Activated T-helper 1 cell treated with anti-CD3 and anti-CD28 coated beads, Interleukin-12 subunit alpha, Interleukin-12 subunit beta, Interleukin-2, Interleukin-4 antibody, amounts not matched to agents 30 ng/mL and 10 ng/mL and 1 ng/mL, durations not matched to agents 14 hours and 24 hours and 36 hours (primary cell): ENCODE results near the gene CDC45. TPM values are rescaled to one million over a fixed set of nuclear protein-coding genes. Genes with fewer than 3 reads are reported as not detected.

Experiments used
- DNase-seq: peaks from one replicate; pipeline ENCODE4 v3.0.0; 2021; ENCODE audit warnings: low spot score
- H3K27ac Mint-ChIP-seq: one replicate; pipeline ENCODE4 v1.8.0; 2021; ENCODE audit warnings: mild to moderate bottlenecking, mixed read lengths
- H3K27me3 Mint-ChIP-seq: one replicate; pipeline ENCODE4 v1.8.0; 2022; ENCODE audit warnings: mild to moderate bottlenecking, moderate library complexity, mixed read lengths; ENCODE audit not compliant: insufficient read depth
- H3K36me3 Mint-ChIP-seq: one replicate; pipeline ENCODE4 v1.8.0; 2021; ENCODE audit warnings: low read depth, mixed read lengths
- H3K4me1 Mint-ChIP-seq: one replicate; pipeline ENCODE4 v1.8.0; 2021; ENCODE audit warnings: low read depth, mixed read lengths
- H3K4me3 Mint-ChIP-seq: one replicate; pipeline ENCODE4 v1.8.0; 2021; ENCODE audit warnings: mild to moderate bottlenecking, moderate library complexity, mixed read lengths
- H3K9me3 Mint-ChIP-seq: one replicate; pipeline ENCODE4 v1.8.0; 2021; ENCODE audit warnings: mixed read lengths
- intact Hi-C: fragments of 100-400 bp; cut with micrococcal nuclease; formaldehyde crosslinking; loops from one replicate; pipeline ENCODE4 v1.15.1; 2024
- total RNA-seq: library from RNA; stranded (reverse); gene quantifications from 2 replicates; pipeline ENCODE4 v1.2.3, GENCODE V29; 2022

Gene CDC45
- total RNA-seq, 1 donor from 2014 or later, result 104 TPM

- no peaks in the 10 kb centered on the region for H3K9me3 Mint-ChIP-seq
- intact Hi-C loops, result no loop called here
- DNase-seq, result no peak
Observed at GRCh38 chr22:19519041-19519926, 39.6 kb downstream of the CDC45 start.

GRCh38 chr22:19520007-19520406 is 40.3 kb downstream of the CDC45 start:
- Mint-ChIP-seq H3K27me3 (peaks cover 8% of the 10 kb centered on the region), H3K36me3 (peaks cover 19% of the 10 kb centered on the region), H3K27ac (no peak overlapping the region), H3K4me3 (no peak overlapping the region), H3K4me1 (peaks cover 7% of the 10 kb centered on the region), H3K9me3 (no peaks in the 10 kb centered on the region)
- intact Hi-C loops, result no loop called here
- no peak for DNase-seq

More at GRCh38 chr22:19519041-19519926, 39.6 kb downstream of the CDC45 start:
- peaks cover 23% of the 10 kb centered on the region for H3K36me3 Mint-ChIP-seq
- peaks cover 7% of the 10 kb centered on the region for H3K4me1 Mint-ChIP-seq
- H3K27me3 Mint-ChIP-seq, result peaks cover 6% of the 10 kb centered on the region
- no peak overlapping the region for H3K27ac Mint-ChIP-seq
- H3K4me3 Mint-ChIP-seq, result no peak overlapping the region

DNA sequence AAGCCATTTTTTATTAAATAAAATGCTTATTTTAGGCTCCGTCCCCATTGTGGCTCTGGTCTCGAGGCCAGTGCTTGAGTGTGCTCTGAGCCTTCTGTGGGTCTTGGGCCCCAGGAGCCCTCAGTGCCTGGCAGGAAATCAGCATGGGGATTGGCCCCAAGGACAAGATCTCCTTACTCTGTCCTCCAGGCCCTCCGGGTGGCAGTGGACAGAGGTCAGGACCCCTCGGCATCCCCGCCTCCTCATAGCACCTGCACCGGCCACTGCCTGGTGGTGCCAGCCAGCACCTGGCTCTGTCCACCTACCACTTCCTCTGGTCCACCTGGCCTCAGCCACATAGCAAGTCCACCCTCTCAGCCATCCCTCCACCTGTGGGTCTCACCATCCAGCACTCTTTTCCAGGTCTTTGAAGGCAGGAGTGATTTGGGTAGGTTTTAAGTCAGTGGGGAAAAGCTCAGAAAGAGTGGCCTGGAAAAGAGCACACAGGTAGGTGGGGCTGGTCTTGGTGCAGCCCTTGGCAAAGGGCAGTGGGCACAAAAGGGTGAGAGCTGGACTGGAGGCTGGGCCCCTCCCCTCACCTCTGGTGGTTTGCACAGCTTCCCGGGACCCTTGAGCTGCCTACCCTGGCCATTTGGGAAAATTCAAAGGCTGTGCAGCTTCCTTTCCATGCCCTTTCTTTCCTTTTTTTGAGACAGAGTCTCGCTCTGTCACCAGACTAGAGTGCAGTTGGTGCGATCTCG is 41.0 kb downstream of the CDC45 start:
- peaks cover 12% of the 10 kb centered on the region for H3K36me3 Mint-ChIP-seq
- intact Hi-C loops, result no loop called here
- no peak for DNase-seq
- H3K9me3 Mint-ChIP-seq, result no peaks in the 10 kb centered on the region
- peaks cover 11% of the 10 kb centered on the region for H3K27me3 Mint-ChIP-seq
- no peak overlapping the region for H3K4me3 Mint-ChIP-seq
- H3K27ac Mint-ChIP-seq, result no peak overlapping the region
- peaks cover 7% of the 10 kb centered on the region for H3K4me1 Mint-ChIP-seq

DNA sequence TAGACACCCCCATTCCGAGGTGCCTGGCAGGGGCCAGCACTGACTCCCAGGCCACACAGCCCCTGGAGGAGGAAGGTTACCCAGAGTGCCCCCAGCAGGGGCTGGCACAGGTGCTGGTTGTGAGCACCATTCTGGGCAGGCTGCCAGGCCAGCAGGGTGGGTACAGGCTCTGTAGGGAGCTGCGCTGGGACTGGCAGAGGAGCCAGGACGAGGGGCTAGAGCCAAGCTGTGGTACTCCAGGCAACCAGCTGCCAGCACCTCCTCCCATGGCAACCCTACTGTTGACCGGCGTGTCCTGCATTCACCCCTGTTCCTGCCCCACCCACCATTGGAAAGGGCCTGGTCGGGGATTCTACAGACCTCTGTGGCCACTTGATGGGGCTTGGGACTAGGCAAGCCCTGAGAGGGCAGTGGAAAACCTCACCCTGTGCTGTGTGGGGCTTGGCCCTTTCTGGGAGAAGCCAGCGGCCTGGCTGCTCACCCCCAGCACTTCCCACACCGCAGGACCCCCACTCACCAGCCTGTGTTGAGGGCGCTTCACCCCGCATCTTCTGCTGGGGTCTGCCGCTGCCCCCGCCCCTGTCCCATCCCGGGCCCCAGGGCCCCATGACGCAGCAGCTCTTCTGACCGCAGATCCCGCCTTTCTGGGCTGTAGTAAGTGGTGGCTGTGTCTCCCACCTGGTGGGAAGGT is 42.6 kb downstream of the CDC45 start:
- intact Hi-C loops, result no loop called here

GRCh38 chr22:19522881-19523239 is 43.1 kb downstream of the CDC45 start:
- Mint-ChIP-seq H3K27me3 (peaks cover 15% of the 10 kb centered on the region), H3K4me3 (peak overlapping the region; percentile 78), H3K36me3 (peaks cover 2% of the 10 kb centered on the region), H3K9me3 (no peaks in the 10 kb centered on the region), H3K4me1 (peaks cover 7% of the 10 kb centered on the region), H3K27ac (peak overlapping the region; percentile 34)
- intact Hi-C loops, result no loop called here
- DNase-seq, result no peak

More for the DNA sequence above, 42.6 kb downstream of the CDC45 start:
- Mint-ChIP-seq H3K27me3 (peaks cover 15% of the 10 kb centered on the region), H3K4me1 (peaks cover 7% of the 10 kb centered on the region), H3K9me3 (no peaks in the 10 kb centered on the region), H3K4me3 (peak overlapping the region; percentile 78), H3K27ac (peak overlapping the region; percentile 34), H3K36me3 (peaks cover 7% of the 10 kb centered on the region)
- DNase-seq, result no peak

DNA sequence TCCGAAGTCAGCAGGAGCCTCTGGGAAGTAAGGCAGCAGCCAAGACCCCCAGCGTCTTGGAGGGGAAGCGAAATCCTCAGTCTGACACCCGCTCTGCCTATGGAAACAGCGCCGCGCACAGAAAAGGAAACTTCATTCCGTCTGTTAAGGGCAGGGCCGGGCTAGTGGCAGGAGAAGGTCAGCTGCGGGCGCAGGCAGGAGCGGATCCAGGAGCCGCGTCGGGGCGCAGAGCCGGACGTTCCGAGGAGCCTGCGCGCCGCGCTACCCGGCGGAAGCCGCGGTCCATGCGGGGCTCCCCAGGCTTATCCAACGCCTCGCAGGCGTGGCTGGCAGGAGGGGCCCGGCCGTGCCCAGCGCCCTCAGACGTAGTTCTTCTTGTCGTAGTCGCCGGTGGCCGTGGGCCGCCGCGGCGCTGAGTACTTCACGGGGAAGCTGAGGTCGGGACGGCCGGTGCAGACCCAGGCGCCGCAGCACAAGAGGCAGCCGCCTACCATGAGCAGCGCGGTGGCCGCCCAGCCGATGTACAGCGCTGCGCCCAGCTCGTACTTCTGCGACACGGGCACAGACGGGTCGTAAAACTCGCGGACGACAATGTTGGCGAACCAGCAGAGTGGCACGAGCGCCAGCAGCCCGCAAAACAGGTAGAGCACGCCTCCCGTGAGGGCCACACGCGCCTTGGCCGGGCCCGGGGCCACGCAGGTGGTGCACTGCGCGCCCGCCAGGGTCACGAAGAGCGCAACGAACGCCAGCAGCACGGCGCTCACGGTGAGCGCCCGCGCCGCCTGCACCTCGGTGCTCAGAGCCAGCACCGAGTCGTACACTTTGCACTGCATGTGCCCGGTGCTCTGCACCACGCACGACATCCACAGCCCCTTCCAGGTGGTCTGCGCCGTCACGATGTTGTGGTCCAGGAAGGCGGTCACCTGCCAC is 43.8 kb downstream of the CDC45 start:
- H3K4me3 Mint-ChIP-seq, result peak overlapping the region; percentile 78
- H3K27ac Mint-ChIP-seq, result peak overlapping the region; percentile 23
- intact Hi-C loops, result no loop called here

GRCh38 chr22:19524170-19525115 is 44.7 kb downstream of the CDC45 start, which contains the start of gene CLDN5:
TSS of gene CLDN5 (minus strand) at chr22:19524410. CDS start at chr22:19524255, 155 bp downstream.
- H3K4me3 Mint-ChIP-seq, result peak within 1 kb of the TSS; percentile 78
- H3K4me1 Mint-ChIP-seq, result peaks cover 7% of the 10 kb centered on the region
- H3K9me3 Mint-ChIP-seq, result no peaks in the 10 kb centered on the region
- DNase-seq, result peak; percentile 38
- H3K27me3 Mint-ChIP-seq, result peaks cover 15% of the 10 kb centered on the region
- H3K36me3 Mint-ChIP-seq, result peaks cover 1% of the 10 kb centered on the region
- no peak within 1 kb of the TSS for H3K27ac Mint-ChIP-seq
- intact Hi-C loops, result no loop called here

More for the DNA sequence above, 43.8 kb downstream of the CDC45 start:
- peaks cover 7% of the 10 kb centered on the region for H3K4me1 Mint-ChIP-seq
- peak; percentile 24 for DNase-seq
- peaks cover 15% of the 10 kb centered on the region for H3K27me3 Mint-ChIP-seq
- H3K36me3 Mint-ChIP-seq, result peaks cover 1% of the 10 kb centered on the region
- H3K9me3 Mint-ChIP-seq, result no peaks in the 10 kb centered on the region

GRCh38 chr22:19525116-19525660 is 45.5 kb downstream of the CDC45 start:
- Mint-ChIP-seq H3K4me1 (peaks cover 7% of the 10 kb centered on the region), H3K36me3 (peaks cover 1% of the 10 kb centered on the region), H3K4me3 (peak overlapping the region; percentile 77), H3K27ac (no peak overlapping the region), H3K9me3 (no peaks in the 10 kb centered on the region), H3K27me3 (peaks cover 15% of the 10 kb centered on the region)
- intact Hi-C loops, result no loop called here
- no peak for DNase-seq

DNA sequence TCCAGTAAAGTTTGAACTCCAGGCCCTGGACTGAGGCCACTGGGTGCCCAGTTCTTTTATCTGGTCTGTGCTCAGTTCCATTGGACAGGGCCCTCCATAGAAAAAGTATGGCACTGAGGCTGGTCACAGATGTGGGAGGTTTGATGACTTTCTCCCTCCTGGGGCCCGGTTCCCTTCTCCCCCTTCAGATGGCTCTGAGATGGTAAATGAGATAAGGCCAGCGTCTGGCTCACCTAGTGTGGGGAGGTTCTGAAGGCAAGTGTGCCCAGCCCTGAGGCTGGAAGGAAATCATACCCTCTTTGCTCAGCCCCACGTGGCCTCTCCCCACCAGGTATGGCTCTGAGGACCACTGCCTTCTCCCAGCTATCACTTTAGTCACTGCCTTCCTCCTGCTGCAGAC is 45.9 kb downstream of the CDC45 start:
- Mint-ChIP-seq H3K27me3 (peaks cover 19% of the 10 kb centered on the region), H3K27ac (no peak overlapping the region), H3K9me3 (no peaks in the 10 kb centered on the region), H3K4me1 (peaks cover 7% of the 10 kb centered on the region), H3K36me3 (peaks cover 1% of the 10 kb centered on the region), H3K4me3 (peak overlapping the region; percentile 24)
- DNase-seq, result no peak
- intact Hi-C loops, result no loop called here

DNA sequence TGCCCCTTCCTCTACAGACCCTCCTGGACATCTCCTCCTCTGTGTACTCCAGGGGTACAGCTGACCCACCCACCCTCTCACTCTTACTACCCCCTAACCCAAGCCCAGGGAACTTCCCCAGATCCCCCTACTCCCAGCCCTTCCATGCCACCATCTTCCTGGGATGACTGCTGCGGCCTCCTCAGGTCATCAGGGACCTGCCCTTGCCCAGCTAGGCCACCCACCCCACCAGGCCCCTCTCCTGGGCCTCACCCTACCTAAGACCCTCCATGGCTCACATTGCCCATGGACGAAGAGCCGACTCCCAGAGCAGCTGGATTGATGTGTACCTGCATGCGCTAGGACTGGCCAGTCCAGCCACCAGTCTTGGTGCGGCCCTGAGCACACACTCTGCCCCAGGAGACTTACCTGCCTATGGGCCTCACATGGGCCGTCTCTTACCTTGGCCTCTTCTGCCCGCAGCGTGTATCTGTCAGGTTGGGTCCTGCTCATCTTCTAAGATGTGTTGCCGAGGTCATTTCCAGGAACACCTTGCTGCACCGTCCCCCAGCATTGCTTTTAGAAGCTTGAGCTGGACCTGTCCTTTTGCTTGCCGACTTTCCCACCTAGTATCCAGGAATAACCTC is 46.5 kb downstream of the CDC45 start:
- H3K4me1 Mint-ChIP-seq, result peaks cover 7% of the 10 kb centered on the region
- peaks cover 1% of the 10 kb centered on the region for H3K36me3 Mint-ChIP-seq
- no peak overlapping the region for H3K4me3 Mint-ChIP-seq
- H3K9me3 Mint-ChIP-seq, result no peaks in the 10 kb centered on the region
- DNase-seq, result no peak
- H3K27me3 Mint-ChIP-seq, result peaks cover 22% of the 10 kb centered on the region
- no peak overlapping the region for H3K27ac Mint-ChIP-seq
- intact Hi-C loops, result no loop called here

DNA sequence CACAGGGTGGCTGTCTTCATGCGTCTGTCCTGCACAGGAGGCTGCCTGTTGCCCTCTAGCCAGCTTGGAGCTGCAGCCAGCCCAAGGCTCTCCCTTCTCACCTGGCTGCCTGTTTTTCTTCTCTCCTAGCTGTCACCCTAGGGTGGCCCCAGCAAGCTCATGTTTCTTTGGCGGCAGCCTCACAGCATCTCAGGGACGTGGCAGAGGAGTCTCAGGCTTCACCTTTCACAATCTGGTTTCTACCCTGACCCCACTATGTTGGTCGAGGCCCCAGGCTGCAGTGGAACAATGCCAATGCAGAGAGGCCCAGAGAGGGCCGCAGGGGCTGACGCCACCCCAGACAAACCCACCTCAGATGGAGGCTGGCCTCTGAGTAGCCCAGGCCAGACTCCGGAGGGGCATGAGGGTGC is 47.0 kb downstream of the CDC45 start:
- intact Hi-C loops, result no loop called here
- Mint-ChIP-seq H3K4me3 (no peak overlapping the region), H3K4me1 (peaks cover 7% of the 10 kb centered on the region), H3K36me3 (peaks cover 1% of the 10 kb centered on the region), H3K27ac (no peak overlapping the region), H3K9me3 (no peaks in the 10 kb centered on the region), H3K27me3 (peaks cover 23% of the 10 kb centered on the region)
- no peak for DNase-seq
